Embryonic facial prominence (tissue), 1 donor: Measurements from ENCODE around the gene PFN4.
"Not testable (repeated sequence)": the region's sequence is repeated elsewhere in the genome, so short reads cannot be mapped to it uniquely, and the experiment has no call there.

Source experiments
- DNase-seq: peaks from one replicate; pipeline ENCODE4 v3.0.0-alpha.2; 2016; ENCODE audit errors: extremely low spot score

Gene PFN4

GRCh38 chr2:24111407-24111901 lies 11.7 kb downstream of the PFN4 start:
- DNase-seq, result no peak

GRCh38 chr2:24110660-24111303 lies 12.4 kb downstream of the PFN4 start:
- DNase-seq, result no peak

GRCh38 chr2:24109431-24109830 lies 13.7 kb downstream of the PFN4 start:
- DNase-seq, result not testable (repeated sequence)

GRCh38 chr2:24107336-24107735 lies 15.8 kb downstream of the PFN4 start:
- no peak for DNase-seq

GRCh38 chr2:24106786-24107185 lies 16.3 kb downstream of the PFN4 start:
- no peak for DNase-seq

- no peak for DNase-seq
These were observed 17.3 kb downstream of the PFN4 start for GRCh38 chr2:24105816-24106215.

GRCh38 chr2:24104906-24105305 lies 18.2 kb downstream of the PFN4 start:
- no peak for DNase-seq

GRCh38 chr2:24104110-24104650 lies 19.0 kb downstream of the PFN4 start:
- DNase-seq, result no peak

- no peak for DNase-seq
These were observed 20.5 kb downstream of the PFN4 start for GRCh38 chr2:24102677-24103076.

GRCh38 chr2:24101992-24102391 lies 21.1 kb downstream of the PFN4 start:
- no peak for DNase-seq

GRCh38 chr2:24100732-24101131 lies 22.4 kb downstream of the PFN4 start:
- not testable (repeated sequence) for DNase-seq

- DNase-seq, result not testable (repeated sequence)
These were observed 27.9 kb downstream of the PFN4 start for GRCh38 chr2:24095171-24095677.

GRCh38 chr2:24093270-24093669 lies 29.9 kb downstream of the PFN4 start:
- DNase-seq, result not testable (repeated sequence)

GRCh38 chr2:24088821-24089359 lies 34.2 kb downstream of the PFN4 start:
- no peak for DNase-seq

- no peak for DNase-seq
These were observed 36.1 kb downstream of the PFN4 start for GRCh38 chr2:24087032-24087431.

- DNase-seq, result no peak
These were observed 36.9 kb downstream of the PFN4 start for GRCh38 chr2:24086241-24086640.

GRCh38 chr2:24085200-24085489 lies 38.0 kb downstream of the PFN4 start:
- no peak for DNase-seq

GRCh38 chr2:24084386-24085199 lies 38.5 kb downstream of the PFN4 start, which contains the start of gene TP53I3:
Gene TP53I3, minus strand, starts transcription at chr2:24084834. Its CDS starts 508 bp downstream, at chr2:24084326.
- DNase-seq, result peak; percentile 70

GRCh38 chr2:24083567-24084385 lies 39.4 kb downstream of the PFN4 start:
- peak; percentile 65 for DNase-seq

GRCh38 chr2:24082787-24083566 lies 40.2 kb downstream of the PFN4 start:
- DNase-seq, result no peak

- DNase-seq, result no peak
These were observed 42.4 kb downstream of the PFN4 start for GRCh38 chr2:24080701-24081100.
